H1 (cell line): ENCODE results near the gene SNX3. TPM values are rescaled to one million over a fixed set of nuclear protein-coding genes. Genes with fewer than 3 reads are reported as not detected.

ENCODE experiments used
- CTCF ChIA-PET: fragments of 300-600 bp; sonication (Branson Sonifier 250); formaldehyde crosslinking; loops from one replicate; lab custom pipeline; 2021; ENCODE audit not compliant: partially characterized antibody; lab: Charles Lee
- POLR2A ChIA-PET: fragments of 300-600 bp; sonication (Branson Sonifier 250); formaldehyde crosslinking; loops from one replicate; lab custom pipeline; 2021; ENCODE audit warnings: inconsistent platforms; ENCODE audit not compliant: partially characterized antibody; lab: Charles Lee
- DNase-seq, 2 experiments: peaks; one replicate each; pipeline versions ENCODE4 v3.0.0 to v3.0.0-alpha.2; 2010 to 2022; ENCODE audit warnings: low spot score in 2 of 2, low read depth in 1 of 2, mixed read lengths in 1 of 2
- FAIRE-seq: peaks from 2 replicates; lab custom pipeline; 2011; peaks lifted over from hg19 to GRCh38; lab: Jason Lieb, UNC
- H2AFZ ChIP-seq: 2 replicates; pipeline ENCODE4 v1.8.1; 2012; ENCODE audit warnings: low read length, inconsistent platforms
- H2AK5ac ChIP-seq: 2 replicates; pipeline ENCODE4 v1.6.1; 2013; ENCODE audit warnings: low read depth, low read length
- H2BK120ac ChIP-seq: replicated peaks from 2 replicates; pipeline ENCODE3; 2013; ENCODE audit warnings: low read depth, low read length, inconsistent platforms
- H2BK12ac ChIP-seq: 2 replicates; pipeline ENCODE4 v1.6.1; 2013; ENCODE audit warnings: low read depth, low read length
- H2BK15ac ChIP-seq: 2 replicates; pipeline ENCODE4 v1.6.1; 2013; ENCODE audit warnings: low read length
- H2BK20ac ChIP-seq: 2 replicates; pipeline ENCODE4 v1.6.1; 2013; ENCODE audit warnings: low read length
- H2BK5ac ChIP-seq: 2 replicates; pipeline ENCODE4 v1.6.1; 2013; ENCODE audit warnings: low read depth, low read length
- H3K14ac ChIP-seq: 2 replicates; pipeline ENCODE4 v1.6.1; 2013; ENCODE audit warnings: inconsistent platforms; ENCODE audit not compliant: insufficient read length
- H3K18ac ChIP-seq: 2 replicates; pipeline ENCODE4 v1.6.1; 2013; ENCODE audit warnings: low read length; ENCODE audit errors: extremely low read depth
- H3K23ac ChIP-seq: 2 replicates; pipeline ENCODE4 v1.6.1; 2013; ENCODE audit warnings: inconsistent platforms; ENCODE audit not compliant: insufficient read length
- H3K23me2 ChIP-seq: 2 replicates; pipeline ENCODE4 v1.6.1; 2013; ENCODE audit warnings: low read depth, low read length
- H3K27ac ChIP-seq: 2 replicates; pipeline ENCODE4 v1.6.1; 2011; ENCODE audit warnings: low read depth, low read length, inconsistent platforms
- H3K27me3 ChIP-seq, 4 experiments: replicated peaks in 1 of 4; 1 replicate in 1 of 4; 2 replicates in 3 of 4; pipeline versions ENCODE4 v1.6.1 to v1.8.1; 2011 to 2013; ENCODE audit warnings: low read length in 3 of 4, mild to moderate bottlenecking in 3 of 4, inconsistent platforms in 2 of 4, mixed read lengths in 2 of 4, moderate library complexity in 1 of 4; ENCODE audit not compliant: control insufficient read depth in 3 of 4, insufficient read depth in 3 of 4; ENCODE audit errors: extremely low read depth in 1 of 4
- H3K36me3 ChIP-seq, 4 experiments: 2 replicates each; pipeline versions ENCODE4 v1.6.1 to v1.8.1; 2011 to 2013; ENCODE audit warnings: mild to moderate bottlenecking in 4 of 4, low read length in 3 of 4, moderate library complexity in 2 of 4, control low read depth in 1 of 4, inconsistent platforms in 1 of 4; ENCODE audit not compliant: insufficient read depth in 4 of 4, control insufficient read depth in 2 of 4
- H3K4ac ChIP-seq: replicated peaks from 2 replicates; pipeline ENCODE3; 2013; ENCODE audit warnings: low read length, low read depth, mixed read lengths, inconsistent platforms; ENCODE audit not compliant: insufficient read length
- H3K4me1 ChIP-seq, 4 experiments: replicated peaks in 1 of 4; 1 replicate in 1 of 4; 2 replicates in 3 of 4; pipeline versions ENCODE4 v1.6.1 to v1.8.1; 2011 to 2013; ENCODE audit warnings: low read length in 3 of 4, inconsistent platforms in 2 of 4, mixed read lengths in 1 of 4; ENCODE audit not compliant: insufficient read depth in 4 of 4, control insufficient read depth in 3 of 4
- H3K4me2 ChIP-seq, 2 experiments: 2 replicates each; pipeline versions ENCODE4 v1.6.1 to v1.8.1; 2011 to 2013; ENCODE audit warnings: low read depth in 2 of 2, low read length in 2 of 2, control low read depth in 1 of 2, inconsistent platforms in 1 of 2, mild to moderate bottlenecking in 1 of 2; ENCODE audit not compliant: insufficient read depth in 1 of 2
- H3K4me3 ChIP-seq, 4 experiments: fragments of 200-600, 300-600 bp in 1 of 4; sonication (generic), shearing (Covaris generic), sonication (Bioruptor Twin) in 1 of 4; 2 replicates each; pipeline versions ENCODE4 v1.5.1 to v1.8.1; 2011 to 2016; ENCODE audit warnings: low read length in 4 of 4, low read depth in 3 of 4, control low read depth in 2 of 4, inconsistent platforms in 2 of 4, mild to moderate bottlenecking in 2 of 4, mixed read lengths in 1 of 4, moderate library complexity in 1 of 4; ENCODE audit not compliant: insufficient read depth in 2 of 4; ENCODE audit errors: extremely low read depth in 1 of 4
- H3K56ac ChIP-seq: replicated peaks from 2 replicates; pipeline ENCODE3; 2013; ENCODE audit warnings: low read depth, mild to moderate bottlenecking, mixed read lengths, low read length, inconsistent platforms; ENCODE audit not compliant: insufficient read length
- H3K79me1 ChIP-seq: 2 replicates; pipeline ENCODE4 v1.6.1; 2013; ENCODE audit warnings: low read depth, low read length, control low read depth
- H3K79me2 ChIP-seq, 2 experiments: 2 replicates each; pipeline versions ENCODE4 v1.6.1 to v1.8.1; 2012 to 2013; ENCODE audit warnings: low read length in 2 of 2, mild to moderate bottlenecking in 2 of 2, inconsistent platforms in 1 of 2; ENCODE audit not compliant: insufficient read depth in 2 of 2, control insufficient read depth in 1 of 2
- H3K9ac ChIP-seq, 4 experiments: replicated peaks in 1 of 4; 1 replicate in 1 of 4; 2 replicates in 3 of 4; pipeline versions ENCODE4 v1.6.1 to v1.8.1; 2011 to 2013; ENCODE audit warnings: low read depth in 3 of 4, low read length in 3 of 4, control low read depth in 2 of 4, mild to moderate bottlenecking in 2 of 4, moderate library complexity in 2 of 4, inconsistent platforms in 1 of 4; ENCODE audit errors: extremely low read depth in 1 of 4
- H3K9me3 ChIP-seq, 2 experiments: 2 replicates each; pipeline versions ENCODE4 v1.6.1 to v1.8.1; 2012 to 2013; ENCODE audit warnings: mild to moderate bottlenecking in 2 of 2, moderate library complexity in 2 of 2, control low read depth in 1 of 2, inconsistent platforms in 1 of 2, low read depth in 1 of 2, low read length in 1 of 2, mixed read lengths in 1 of 2; ENCODE audit not compliant: insufficient read depth in 2 of 2
- H4K20me1 ChIP-seq, 2 experiments: replicated peaks in 1 of 2; 2 replicates each; pipeline versions ENCODE3 to v1.8.1; 2011 to 2013; ENCODE audit warnings: inconsistent platforms in 2 of 2, low read length in 2 of 2, mild to moderate bottlenecking in 1 of 2; ENCODE audit not compliant: insufficient read depth in 2 of 2, control insufficient read depth in 1 of 2
- H4K5ac ChIP-seq: 2 replicates; pipeline ENCODE4 v1.6.1; 2013; ENCODE audit warnings: low read length, low read depth, mixed read lengths, inconsistent platforms; ENCODE audit not compliant: insufficient read length
- H4K8ac ChIP-seq: 2 replicates; pipeline ENCODE4 v1.8.0; 2013; ENCODE audit warnings: mild to moderate bottlenecking, moderate library complexity, low read length, inconsistent platforms; ENCODE audit not compliant: insufficient read depth; ENCODE audit errors: extremely low read depth
- H4K91ac ChIP-seq: replicated peaks from 2 replicates; pipeline ENCODE3; 2013; ENCODE audit warnings: low read length, mixed read lengths, inconsistent platforms; ENCODE audit not compliant: insufficient read length
- MAFK ChIP-seq: IDR thresholded peaks from 2 replicates; pipeline ENCODE4 v1.6.1; 2012; ENCODE audit warnings: low read depth, mild to moderate bottlenecking, improper control_type of control experiment, low read length
- RBBP5 ChIP-seq: IDR thresholded peaks from 2 replicates; pipeline ENCODE4 v1.7.1; 2012; ENCODE audit warnings: low read depth, mild to moderate bottlenecking, inconsistent platforms, low read length, moderate library complexity, borderline replicate concordance
- SP1 ChIP-seq: IDR thresholded peaks from 2 replicates; pipeline ENCODE4 v1.6.1; 2011; ENCODE audit warnings: low read depth, low read length
- WGBS, 2 experiments: shearing (Covaris generic) in 1 of 2; methylation state at CpG; one replicate each; pipeline versions ENCODE4 v1.1.6 to v1.1.7; 2013 to 2015; ENCODE audit warnings: low lambda C conversion rate in 2 of 2, mixed read lengths in 2 of 2, inconsistent platforms in 1 of 2, low coverage in 1 of 2, missing lambda C conversion rate in 1 of 2; ENCODE audit not compliant: insufficient replicate concordance in 2 of 2, insufficient coverage in 1 of 2, insufficient read length in 1 of 2; ENCODE audit errors: extremely low coverage in 1 of 2, missing lambda C conversion rate in 1 of 2; 5-methylcytosine and 5-hydroxymethylcytosine counted together
- polyA plus RNA-seq, 7 experiments: library from polyadenylated mRNA; depleted of rRNA in 3 of 7; stranded (reverse) in 5 of 7; unstranded in 2 of 7; fragments of >200 nt in 5 of 7; fragments of 200-250 nt in 2 of 7; gene quantifications; 1 replicate in 5 of 7; 2 replicates in 1 of 7; 4 replicates in 1 of 7; pipeline versions ENCODE4 v1.2.1 to v1.2.3, GENCODE V29; 2011 to 2013; ENCODE audit warnings: missing spikeins in 2 of 7, mixed read lengths in 2 of 7
- total RNA-seq: library from RNA; stranded (reverse); fragmentation: NEBNext Ultra II Directional; extraction: Animal tissue kit (Norgen Biotek cat#: 25700); gene quantifications from 2 replicates; pipeline ENCODE4 v1.2.1, GENCODE V29; 2021
- TF ChIP-seq, protein P1 (sequence below): IDR thresholded peaks from 2 replicates; pipeline ENCODE4 v1.6.1; 2012; ENCODE audit warnings: low read length, inconsistent platforms
- TF ChIP-seq, protein P2 (sequence below): IDR thresholded peaks from 2 replicates; pipeline ENCODE4 v1.6.1; 2011; ENCODE audit warnings: low read depth, mild to moderate bottlenecking, low read length; ENCODE audit not compliant: insufficient read depth
- TF ChIP-seq, protein P3 (sequence below): IDR thresholded peaks from 2 replicates; pipeline ENCODE4 v1.6.1; 2011; ENCODE audit warnings: low read length, improper control_type of control experiment
- TF ChIP-seq, protein P4 (sequence below): IDR thresholded peaks from 2 replicates; pipeline ENCODE4 v1.6.1; 2012; ENCODE audit warnings: inconsistent platforms

SNX3 gene
- total and polyA plus RNA-seq, 2 of the 8 experiments (the other 6 are each of a cell fraction or from before 2014, with no cell fraction given), result 72.5 to 150 TPM

- FAIRE-seq, result no peak
- H4K20me1 ChIP-seq, result no peaks in the 10 kb centered on the region
- CTCF ChIA-PET, result interaction anchor here (0.8 to 5.0 kb wide), 22 partner anchors 8 to 417 kb away, joined by 3 to 52 read pairs (median 4); partner anchors contain the start of gene SNX3
These were observed 9.6 kb downstream of the SNX3 start for GRCh38 chr6:108251252-108251651.

More at GRCh38 chr6:108251252-108251651, 9.6 kb downstream of the SNX3 start:
- POLR2A ChIA-PET, result no interaction called here
- Histone ChIP-seq H3K18ac (no peak overlapping the region), H3K27me3 (no peaks in the 10 kb centered on the region), H3K14ac (no peak overlapping the region), H2BK120ac (no peak overlapping the region), H2BK15ac (no peak overlapping the region), H4K8ac (no peak overlapping the region), H3K4me3 (no peak overlapping the region), H3K79me2 (peaks cover 0 to 25% of the 10 kb centered on the region in 2 experiments; a peak in 2 of 4 replicates), H2AFZ (no peak overlapping the region), H3K9ac (no peak overlapping the region), H3K4me2 (no peak overlapping the region), H3K56ac (no peak overlapping the region), H3K9me3 (no peaks in the 10 kb centered on the region), H4K91ac (no peak overlapping the region), H3K79me1 (peaks cover 3% of the 10 kb centered on the region; the same call in 1 of the 2 replicates), H2BK5ac (no peak overlapping the region), H3K27ac (no peak overlapping the region), H2BK20ac (no peak overlapping the region), H3K23ac (no peak overlapping the region), H3K4ac (no peak overlapping the region), H2BK12ac (no peak overlapping the region), H3K23me2 (no peaks in the 10 kb centered on the region), H3K36me3 (no peaks in the 10 kb centered on the region), H2AK5ac (no peak overlapping the region), H3K4me1 (no peaks in the 10 kb centered on the region), H4K5ac (no peak overlapping the region)
- no peak for DNase-seq
- 98% methylated on average over 2 of the region's 2 CpGs; no CpG with 5 or more reads in 1 of the 2 experiments for WGBS, 2 experiments
- no peak for TF ChIP-seq SP1
- TF ChIP-seq, protein P1, sequence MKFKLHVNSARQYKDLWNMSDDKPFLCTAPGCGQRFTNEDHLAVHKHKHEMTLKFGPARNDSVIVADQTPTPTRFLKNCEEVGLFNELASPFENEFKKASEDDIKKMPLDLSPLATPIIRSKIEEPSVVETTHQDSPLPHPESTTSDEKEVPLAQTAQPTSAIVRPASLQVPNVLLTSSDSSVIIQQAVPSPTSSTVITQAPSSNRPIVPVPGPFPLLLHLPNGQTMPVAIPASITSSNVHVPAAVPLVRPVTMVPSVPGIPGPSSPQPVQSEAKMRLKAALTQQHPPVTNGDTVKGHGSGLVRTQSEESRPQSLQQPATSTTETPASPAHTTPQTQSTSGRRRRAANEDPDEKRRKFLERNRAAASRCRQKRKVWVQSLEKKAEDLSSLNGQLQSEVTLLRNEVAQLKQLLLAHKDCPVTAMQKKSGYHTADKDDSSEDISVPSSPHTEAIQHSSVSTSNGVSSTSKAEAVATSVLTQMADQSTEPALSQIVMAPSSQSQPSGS, result no peak
- no peak for TF ChIP-seq RBBP5
- TF ChIP-seq, protein P2, sequence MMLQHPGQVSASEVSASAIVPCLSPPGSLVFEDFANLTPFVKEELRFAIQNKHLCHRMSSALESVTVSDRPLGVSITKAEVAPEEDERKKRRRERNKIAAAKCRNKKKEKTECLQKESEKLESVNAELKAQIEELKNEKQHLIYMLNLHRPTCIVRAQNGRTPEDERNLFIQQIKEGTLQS, result no peak
- TF ChIP-seq, protein P3, sequence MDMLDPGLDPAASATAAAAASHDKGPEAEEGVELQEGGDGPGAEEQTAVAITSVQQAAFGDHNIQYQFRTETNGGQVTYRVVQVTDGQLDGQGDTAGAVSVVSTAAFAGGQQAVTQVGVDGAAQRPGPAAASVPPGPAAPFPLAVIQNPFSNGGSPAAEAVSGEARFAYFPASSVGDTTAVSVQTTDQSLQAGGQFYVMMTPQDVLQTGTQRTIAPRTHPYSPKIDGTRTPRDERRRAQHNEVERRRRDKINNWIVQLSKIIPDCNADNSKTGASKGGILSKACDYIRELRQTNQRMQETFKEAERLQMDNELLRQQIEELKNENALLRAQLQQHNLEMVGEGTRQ, result no peak
- TF ChIP-seq, protein P4, sequence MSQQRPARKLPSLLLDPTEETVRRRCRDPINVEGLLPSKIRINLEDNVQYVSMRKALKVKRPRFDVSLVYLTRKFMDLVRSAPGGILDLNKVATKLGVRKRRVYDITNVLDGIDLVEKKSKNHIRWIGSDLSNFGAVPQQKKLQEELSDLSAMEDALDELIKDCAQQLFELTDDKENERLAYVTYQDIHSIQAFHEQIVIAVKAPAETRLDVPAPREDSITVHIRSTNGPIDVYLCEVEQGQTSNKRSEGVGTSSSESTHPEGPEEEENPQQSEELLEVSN, result no peak
- no peak for TF ChIP-seq MAFK
